GM19324 (cell line): ENCODE data around the gene PRDM13.
"Not testable (repeated sequence)": the region's sequence is repeated elsewhere in the genome, so short reads cannot be mapped to it uniquely, and the experiment has no call there.

ENCODE experiments used
- ATAC-seq: cut with Tn5 transposase; IDR thresholded peaks from one replicate; pipeline ENCODE4 v1.9.1; 2021; ENCODE audit warnings: mild to moderate bottlenecking, moderate library complexity; ENCODE audit not compliant: unreplicated experiment, low FRiP score

The PRDM13 gene

DNA sequence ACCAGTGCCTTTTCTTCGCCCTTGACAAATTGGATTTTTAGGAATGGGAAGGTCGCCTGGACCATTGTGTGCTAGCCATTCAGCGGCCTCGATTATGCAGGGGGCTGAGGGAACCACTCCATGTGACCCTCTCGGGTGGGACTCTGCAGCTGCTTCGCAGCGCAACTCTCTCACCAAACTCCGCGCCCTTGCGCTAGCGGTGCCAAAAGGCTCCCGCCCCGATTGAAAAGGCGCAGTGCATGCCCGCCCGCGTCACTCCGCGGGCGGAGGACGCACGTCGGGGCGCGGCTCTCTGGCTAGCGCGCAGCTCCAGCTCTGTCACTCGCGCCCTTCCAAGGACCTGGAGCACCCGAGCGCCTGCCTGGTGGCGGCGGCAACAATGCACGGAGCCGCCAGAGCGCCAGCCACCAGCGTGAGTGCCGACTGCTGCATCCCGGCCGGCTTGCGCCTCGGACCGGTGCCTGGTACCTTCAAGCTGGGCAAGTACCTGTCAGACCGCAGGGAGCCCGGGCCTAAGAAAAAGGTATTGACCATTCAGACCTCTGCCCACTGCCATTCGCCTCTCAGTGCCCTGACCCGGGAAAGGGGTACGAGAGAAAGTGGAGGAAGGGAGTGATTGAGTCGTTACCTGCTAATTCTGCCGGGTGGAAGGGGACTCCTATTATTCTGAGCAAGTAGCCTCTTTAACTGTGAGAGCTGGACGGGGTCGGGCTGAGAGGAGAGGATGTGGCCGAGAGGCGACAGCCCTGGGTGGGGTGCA, at the start of gene PRDM13:
TSS of gene PRDM13 (plus strand) at position 178 of the 760 bp plus-strand sequence. CDS start at position 380, 202 bp downstream.
- no peak for ATAC-seq

DNA sequence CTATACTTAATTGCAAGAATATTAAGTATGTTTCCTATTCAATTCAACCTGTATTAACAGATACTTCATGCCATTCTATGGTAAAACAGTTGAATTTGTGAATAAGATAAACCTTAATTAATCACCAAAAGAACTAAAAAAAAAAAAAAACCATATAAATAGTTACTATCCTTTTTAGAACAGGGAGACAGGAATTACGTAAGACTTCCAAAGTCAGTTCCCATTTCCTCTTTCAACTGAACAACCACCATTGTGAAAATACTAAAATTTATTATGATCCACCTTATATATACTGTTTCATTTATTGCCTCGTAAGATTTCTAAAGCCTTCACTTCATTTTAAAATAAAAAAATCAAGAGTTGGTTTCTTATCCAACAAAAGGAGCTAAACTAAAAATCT, 47.6 kb upstream of the PRDM13 start:
- ATAC-seq = no peak

DNA sequence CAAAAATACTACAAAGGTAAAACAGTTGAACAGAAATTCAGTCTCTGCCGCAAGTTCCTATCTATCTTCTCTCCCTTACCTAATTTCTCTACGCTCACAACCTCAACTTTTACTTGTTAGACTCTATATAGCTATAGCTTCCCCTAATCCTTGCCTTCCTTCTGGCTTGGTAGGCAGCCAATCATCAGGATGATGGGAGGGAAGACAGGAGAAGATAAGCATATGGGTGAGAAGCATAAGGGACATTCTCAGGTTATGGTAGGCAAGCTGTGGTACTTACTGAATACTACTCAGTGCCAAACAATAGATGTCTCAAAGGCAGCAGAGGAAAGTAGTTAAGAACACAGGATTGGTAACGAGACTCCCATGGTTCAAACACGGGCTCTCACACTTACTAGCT, 46.0 kb upstream of the PRDM13 start:
- ATAC-seq = no peak

DNA sequence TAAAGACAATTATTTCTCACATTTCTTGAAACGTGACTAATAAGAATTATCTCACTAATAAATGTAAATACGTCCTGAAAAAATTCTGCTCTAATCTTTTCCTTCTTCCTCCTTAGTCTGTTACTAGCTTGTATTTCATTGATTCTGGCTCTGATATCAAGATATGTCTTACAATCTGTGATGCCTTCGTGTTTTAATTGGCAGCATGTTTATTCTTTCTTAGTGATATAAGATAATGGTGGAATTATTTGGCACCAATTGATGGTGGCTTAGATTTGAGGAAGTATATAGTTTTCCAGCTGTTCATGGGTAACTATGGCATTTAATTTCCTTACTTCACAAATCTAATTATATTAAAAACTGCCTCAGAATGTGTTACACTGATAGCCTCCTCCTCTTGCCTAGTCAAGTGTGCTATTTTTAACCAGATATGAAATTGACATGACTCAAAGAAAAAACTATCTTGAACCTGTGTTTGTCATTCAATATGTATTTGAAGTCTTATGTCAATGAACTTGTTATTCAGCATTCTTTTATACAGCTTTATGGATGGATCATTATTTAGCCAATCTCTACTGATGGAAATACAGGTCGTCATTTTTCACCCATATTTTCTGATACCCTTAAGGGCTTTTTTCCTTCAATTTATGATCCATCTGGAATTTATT, 43.4 kb upstream of the PRDM13 start:
- no peak for ATAC-seq

DNA sequence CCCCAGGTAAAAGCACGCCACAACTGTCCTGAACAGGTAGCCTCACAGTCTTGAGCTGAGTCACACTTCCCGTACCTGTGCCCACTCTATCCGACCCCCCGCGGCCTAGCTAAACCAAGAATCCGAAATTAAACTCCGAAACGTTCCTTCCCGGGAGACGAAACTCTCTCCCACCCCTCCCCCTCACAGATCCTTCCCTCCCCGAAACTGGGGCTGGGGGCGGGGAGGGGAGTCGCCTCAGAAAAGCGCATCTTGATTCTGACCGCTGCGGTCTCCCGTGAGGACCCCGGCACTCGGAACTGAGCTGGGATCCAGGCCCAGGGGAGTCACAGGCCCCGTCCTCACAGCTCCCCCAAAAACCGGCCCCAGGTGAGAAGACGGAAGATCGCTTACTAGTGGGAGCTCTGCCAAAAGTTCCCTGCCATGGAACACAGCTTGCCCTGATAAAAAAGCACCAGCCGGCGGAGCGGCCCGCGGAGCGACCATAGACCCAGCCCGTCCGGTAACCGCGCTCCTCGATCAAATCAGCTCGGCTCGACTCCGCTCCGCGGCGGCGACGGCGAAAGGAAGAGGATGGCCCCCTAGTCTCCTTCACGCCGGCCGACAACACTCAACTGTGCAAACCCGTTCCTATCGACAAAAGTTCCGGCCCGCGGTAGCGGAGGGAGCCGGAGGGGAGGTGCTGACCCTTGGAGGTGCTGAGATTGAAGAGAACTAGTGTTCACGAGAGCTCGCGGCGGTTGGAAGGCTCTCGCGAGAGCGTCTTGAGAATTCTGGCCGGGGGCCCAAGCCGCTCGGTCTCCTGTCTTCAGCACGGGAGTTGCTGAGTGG, 38.3 kb upstream of the PRDM13 start, which contains the start of gene CCNC:
TSS of gene CCNC (minus strand) at position 558 of the 831 bp plus-strand sequence. CDS start at position 425, 133 bp downstream.
- peak; percentile 99 for ATAC-seq

DNA sequence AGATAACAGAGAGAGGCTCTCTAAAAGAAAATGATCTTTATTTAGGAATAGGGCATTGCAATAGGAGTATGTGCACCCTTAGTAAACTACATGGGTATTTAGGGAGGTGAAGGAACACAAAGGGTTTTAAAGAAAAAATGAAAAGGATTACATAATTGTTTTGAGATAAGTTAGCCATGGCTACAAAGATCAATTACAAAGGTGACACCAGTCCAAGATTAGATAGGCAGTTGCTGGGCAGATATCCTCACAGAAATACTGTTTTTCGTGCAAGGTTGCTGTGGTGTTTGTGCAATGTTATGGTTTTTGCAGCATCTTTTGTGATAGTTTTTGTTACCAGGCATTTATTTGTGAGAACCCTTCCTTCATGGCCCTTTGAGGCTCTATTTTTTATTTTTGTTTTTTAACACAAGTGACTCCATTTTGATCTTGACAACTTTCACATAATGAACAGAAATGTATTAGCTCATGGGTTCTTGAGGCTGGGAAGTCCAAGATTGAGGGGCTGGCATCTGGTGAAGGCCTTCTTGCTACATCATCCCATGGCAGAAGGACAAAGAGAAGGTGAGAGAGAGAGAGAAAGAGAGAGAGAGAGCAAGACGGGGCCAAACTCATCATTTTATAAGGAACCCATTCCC, 32.5 kb upstream of the PRDM13 start:
- no peak for ATAC-seq

DNA sequence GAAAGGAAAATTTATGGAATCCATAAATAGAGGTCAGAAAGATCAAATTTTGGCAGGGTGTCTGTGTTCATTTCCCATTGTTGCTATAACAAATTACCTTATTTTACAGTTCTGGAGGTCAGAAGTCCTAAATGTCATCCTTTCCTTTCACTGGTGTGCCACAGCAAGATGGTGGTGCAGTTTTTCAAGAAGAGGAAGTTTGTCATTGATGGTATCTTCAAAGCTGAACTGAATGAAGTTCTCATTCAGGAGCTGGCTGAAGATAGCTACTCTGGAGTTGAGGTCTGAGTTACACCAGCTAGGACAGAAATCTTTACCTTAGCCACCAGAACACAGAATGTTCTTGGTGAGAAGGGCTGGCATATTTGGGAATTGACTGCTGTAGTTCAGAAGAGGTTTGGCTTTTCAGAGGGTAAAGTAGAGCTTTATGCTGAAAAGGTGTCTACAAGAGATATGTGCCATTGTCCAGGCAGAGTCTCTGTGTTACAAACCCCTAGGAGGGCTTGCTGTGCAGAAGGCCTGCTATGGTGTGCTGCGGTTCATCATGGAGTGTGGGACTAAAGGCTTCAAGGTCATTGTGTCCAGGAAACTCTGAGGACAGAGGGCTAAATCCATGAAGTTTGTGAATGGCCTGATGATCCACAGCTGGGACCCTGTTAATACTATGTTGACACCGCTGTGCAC, 30.9 kb upstream of the PRDM13 start:
- ATAC-seq = no peak

DNA sequence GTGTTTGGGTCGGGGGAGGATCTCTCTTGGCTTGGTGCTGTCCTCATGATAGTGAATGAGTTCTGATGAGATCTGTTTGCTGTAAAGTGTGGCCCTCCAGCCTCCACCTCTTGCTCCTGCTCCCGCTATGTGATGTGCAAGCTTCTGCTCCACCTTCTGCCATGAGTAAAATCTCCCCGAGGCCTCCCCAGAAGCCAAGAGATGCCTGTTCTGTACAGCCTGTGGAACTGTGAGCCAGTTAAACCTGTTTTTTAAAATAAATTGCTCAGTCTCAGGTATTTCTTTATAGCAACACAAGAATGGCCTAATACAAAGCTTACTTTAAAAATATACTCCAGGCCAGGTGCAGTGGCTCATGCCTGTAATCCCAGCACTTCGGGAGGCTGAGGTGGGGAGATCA, 26.9 kb upstream of the PRDM13 start:
- no peak for ATAC-seq

DNA sequence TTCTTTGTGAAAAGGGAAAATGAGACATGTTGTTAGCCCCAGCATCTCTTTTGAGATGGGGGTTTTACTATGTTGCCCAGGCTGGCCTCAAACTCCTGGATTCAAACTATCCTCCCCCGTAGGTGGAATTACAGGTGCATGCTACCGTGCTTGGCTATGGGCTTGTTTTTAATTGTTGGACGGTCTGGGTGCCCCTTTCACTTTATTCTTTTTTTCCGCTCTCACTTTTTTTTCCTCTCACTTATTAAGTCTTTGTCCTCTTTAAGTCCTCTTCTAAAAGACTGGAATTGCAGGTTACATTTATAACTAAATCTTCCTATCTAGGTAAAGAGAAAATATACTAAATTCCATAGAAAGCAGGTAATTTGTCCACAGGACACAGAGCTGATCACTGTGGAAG, 18.8 kb upstream of the PRDM13 start:
- ATAC-seq = no peak

DNA sequence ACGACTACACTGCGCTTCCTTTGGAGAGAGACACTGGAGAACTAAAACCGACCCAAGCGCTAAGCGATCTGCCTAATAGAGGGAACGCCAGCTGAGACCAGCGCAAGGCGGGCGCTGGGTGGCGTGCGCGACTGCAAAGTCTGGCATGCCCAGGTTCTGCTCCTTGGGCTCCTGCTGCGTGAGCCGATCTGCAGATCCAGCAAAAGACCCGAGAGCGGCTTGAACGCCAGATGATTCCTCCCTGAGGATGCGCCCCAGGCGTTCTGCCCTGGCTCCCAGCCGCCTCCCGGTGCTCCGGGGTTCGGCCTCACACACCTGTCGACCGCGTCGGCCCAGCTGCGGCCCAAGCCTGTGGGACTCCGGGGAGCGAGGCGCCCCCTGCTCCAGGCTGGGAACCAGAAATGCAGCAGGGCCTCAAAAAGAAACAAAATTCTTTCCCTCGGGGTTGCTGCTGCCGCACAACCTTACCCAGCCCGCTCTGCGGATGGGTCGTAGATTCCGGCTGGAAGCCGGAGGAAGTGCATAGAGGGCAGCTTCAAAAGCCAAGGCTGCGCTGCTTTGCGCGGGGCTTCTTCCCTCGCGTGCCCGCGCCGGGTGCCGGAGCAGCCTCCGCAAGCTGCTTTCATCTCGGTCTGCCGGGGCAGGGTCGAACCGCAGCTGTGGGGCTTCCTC, 17.9 kb upstream of the PRDM13 start:
- peak; percentile 99 for ATAC-seq

DNA sequence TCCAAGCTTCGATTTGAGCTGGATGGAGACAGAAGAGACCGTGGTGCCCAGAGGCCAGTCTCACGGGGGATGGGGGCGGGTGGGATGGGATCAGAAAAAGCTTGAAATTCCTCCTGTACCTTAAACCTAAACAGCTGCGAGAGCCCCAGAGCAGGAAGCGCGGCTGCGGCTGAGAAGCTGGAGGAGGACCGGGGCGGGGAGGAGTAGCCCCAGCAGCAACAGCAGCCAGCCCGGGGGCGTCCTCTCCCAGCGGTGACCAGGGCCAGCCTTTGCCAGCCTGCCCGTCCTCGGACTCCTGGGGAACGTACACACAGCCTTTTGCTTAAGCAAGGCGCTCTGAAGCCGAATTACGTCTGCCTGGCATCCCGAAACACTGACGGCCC, 17.4 kb upstream of the PRDM13 start:
- peak; percentile 15 for ATAC-seq

DNA sequence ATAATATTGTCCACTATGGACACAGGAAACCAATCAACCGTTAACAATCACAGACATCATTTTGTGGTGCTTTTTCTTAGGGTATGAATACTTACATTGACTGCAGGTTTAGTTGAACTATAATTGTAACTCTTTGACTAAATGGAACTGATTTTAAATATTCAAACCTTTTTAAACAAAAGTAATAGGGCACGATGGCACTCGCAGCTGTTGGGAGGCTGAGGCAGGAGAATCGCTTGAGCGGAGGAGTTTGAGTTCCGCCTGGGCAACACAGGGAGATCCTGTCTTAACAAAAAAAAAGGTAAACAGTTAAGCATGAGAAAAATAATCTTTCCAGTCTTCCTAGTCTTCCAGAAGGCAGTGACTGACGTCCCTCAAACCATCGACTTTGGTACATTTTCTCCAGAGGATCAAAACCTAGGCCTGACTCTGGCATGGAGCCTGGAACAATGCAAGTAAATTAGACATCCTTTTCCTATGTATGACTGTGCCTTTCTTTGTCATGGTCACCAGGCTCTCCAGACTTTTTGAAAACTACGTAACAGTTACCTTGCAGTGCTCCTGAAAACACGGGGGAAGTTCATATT, 16.6 kb upstream of the PRDM13 start:
- no peak for ATAC-seq

DNA sequence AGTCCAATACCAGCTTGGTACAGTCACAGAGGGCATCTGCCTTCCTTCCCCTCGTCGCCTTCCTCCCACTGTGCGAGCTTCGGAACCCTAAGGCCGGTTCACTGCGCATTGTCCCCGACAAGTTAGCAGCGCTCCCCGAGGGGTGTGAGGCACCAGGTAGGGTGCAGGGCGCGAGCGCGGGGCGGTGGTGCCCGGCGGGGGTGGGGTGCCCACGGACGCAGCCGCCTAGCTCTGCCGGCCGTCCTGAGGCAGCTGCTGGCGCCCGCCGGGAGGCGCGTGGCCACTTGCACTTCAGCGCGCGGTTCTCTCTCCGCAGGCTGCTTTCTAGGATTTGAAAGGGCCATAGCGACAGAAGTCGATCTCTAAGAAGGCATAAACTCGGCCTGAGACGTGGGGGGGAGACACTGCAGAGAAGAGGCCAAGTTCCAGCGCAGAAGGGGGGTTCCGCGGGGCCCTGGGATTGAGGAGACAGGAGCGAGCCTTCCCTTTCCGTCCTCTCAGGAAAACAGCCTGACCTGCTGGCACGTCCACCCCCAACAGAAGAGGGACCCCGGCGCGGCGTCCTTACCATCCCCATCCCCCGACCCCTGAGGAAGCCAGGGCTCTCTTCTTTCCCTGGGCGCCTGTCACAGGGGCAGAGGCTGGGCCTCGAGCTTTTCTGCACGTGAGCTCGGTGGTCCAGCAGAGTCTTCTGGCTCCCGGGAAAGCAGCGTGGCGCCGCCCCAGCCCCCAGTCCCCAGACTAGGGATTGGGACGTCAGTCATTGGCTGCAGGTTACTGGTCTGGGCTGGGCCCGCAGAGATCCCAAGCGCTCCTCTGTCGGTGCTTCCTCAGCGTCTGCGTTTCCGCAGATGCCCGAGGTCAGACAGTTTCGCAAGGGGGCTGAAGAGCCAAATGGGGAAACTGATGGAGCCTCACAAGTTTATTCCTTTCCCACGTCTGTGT, 15.6 kb upstream of the PRDM13 start:
- no peak for ATAC-seq

DNA sequence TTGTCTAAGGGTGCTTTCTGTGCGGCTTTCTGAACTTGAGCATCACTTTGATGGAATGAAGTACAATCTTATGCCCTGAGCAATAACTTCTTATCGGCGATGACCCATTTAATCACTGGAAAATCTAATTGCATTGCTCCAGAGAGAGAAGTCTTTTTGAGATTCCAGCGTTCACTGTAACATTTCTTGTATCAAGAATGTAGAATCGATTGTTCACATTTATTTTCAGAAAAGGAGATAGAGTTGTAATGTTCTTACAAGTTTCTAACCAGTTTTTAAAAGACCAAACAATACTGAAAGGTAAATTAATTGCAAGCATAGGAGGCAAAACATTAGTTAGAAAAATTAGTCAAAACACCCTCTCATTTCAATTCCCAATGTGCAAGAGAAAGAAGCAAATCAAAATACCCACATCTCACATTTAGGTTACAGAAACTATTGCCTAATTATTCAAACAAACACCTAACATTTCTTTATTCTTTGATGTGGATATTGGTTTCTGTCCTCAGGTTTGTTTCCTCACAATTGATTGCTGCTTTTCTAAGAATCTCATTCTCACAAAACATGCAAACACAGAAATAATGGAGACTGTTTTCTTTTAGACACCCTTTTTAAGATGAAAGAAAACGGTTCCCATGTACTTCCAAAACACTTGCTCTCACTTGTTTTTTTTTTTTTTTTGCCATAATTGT, 14.8 kb upstream of the PRDM13 start:
- ATAC-seq = no peak

DNA sequence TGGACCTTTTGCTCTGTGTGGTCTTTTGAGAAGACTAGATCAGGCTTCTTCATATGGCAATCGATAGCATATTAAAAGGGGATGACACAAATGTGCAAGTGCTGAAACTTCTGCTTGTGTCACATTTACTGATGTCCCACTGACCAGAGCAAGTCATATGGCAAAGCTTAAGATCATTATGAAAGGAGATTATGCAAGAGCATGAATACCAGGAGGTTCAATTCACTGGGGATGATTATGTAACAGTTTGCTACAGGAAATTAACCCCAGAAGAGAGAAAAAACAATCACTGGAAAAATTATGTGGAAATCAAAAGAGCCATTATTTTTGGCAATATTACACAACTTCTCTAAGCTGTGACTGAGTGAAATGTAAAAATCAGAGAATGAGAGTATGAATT, 13.7 kb upstream of the PRDM13 start:
- no peak for ATAC-seq

DNA sequence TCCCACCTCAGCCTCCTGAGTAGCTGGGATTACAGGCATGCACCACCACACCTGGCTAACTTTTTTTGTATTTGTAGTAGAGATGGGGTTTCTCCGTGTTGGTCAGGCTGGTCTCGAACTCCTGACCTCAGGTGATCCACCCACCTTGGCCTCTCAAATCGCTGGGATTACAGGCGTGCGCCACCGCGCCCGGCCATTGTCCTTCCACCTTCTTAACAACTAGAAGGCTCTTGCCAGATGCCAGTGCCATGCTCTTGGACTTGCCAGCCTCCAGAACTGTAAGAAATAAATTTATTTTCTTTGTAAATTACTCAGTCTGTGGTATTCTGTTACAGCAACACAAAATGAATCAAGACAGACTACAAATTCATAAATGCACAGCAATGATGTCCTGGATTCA, 11.9 kb upstream of the PRDM13 start:
- ATAC-seq = not testable (repeated sequence)
